Measurements from ENCODE around the gene POMT2.
"Not testable (repeated sequence)": the region's sequence is repeated elsewhere in the genome, so short reads cannot be mapped to it uniquely, and the experiment has no call there.

Gene POMT2

GRCh38 chr14:77301103-77301502 is 19.6 kb downstream of the POMT2 start:
- peak in 1 of 2 donors; percentile 30 for DNase-seq (ENCODE audit: low read depth in 2 of 2)

- no peak for DNase-seq (ENCODE audit: low read depth in 2 of 2)
Measured at GRCh38 chr14:77299771-77300170, 20.9 kb downstream of the POMT2 start.

- DNase-seq (ENCODE audit: low read depth in 2 of 2) = no peak
Measured at GRCh38 chr14:77296906-77297305, 23.8 kb downstream of the POMT2 start.

- DNase-seq (ENCODE audit: low read depth in 2 of 2) = no peak
Measured at GRCh38 chr14:77296155-77296554, 24.5 kb downstream of the POMT2 start.

- no peak for DNase-seq (ENCODE audit: low read depth in 2 of 2)
Measured at GRCh38 chr14:77290705-77291104, 30.0 kb downstream of the POMT2 start.

GRCh38 chr14:77286576-77286975 is 34.1 kb downstream of the POMT2 start:
- DNase-seq (ENCODE audit: low read depth in 2 of 2) = no peak

- no peak for DNase-seq (ENCODE audit: low read depth in 2 of 2)
Measured at GRCh38 chr14:77284466-77284865, 36.2 kb downstream of the POMT2 start.

- DNase-seq (ENCODE audit: low read depth in 2 of 2) = no peak
Measured at GRCh38 chr14:77284066-77284465, 36.6 kb downstream of the POMT2 start.

GRCh38 chr14:77281852-77282410 is 38.8 kb downstream of the POMT2 start:
- DNase-seq (ENCODE audit: low read depth in 2 of 2) = no peak

- not testable (repeated sequence) for DNase-seq (ENCODE audit: low read depth in 2 of 2)
Measured at GRCh38 chr14:77280921-77281320, 39.8 kb downstream of the POMT2 start.

- DNase-seq (ENCODE audit: low read depth in 2 of 2) = no peak
Measured at GRCh38 chr14:77279719-77280118, 41.0 kb downstream of the POMT2 start.

- no peak for DNase-seq (ENCODE audit: low read depth in 2 of 2)
Measured at GRCh38 chr14:77278461-77279230, 42.0 kb downstream of the POMT2 start.

GRCh38 chr14:77276959-77277358 is 43.7 kb downstream of the POMT2 start:
- DNase-seq (ENCODE audit: low read depth in 2 of 2) = no peak

GRCh38 chr14:77276295-77276935 is 44.3 kb downstream of the POMT2 start:
- DNase-seq (ENCODE audit: low read depth in 2 of 2) = no peak

GRCh38 chr14:77275601-77276017 is 45.1 kb downstream of the POMT2 start:
- DNase-seq (ENCODE audit: low read depth in 2 of 2) = no peak

- no peak for DNase-seq (ENCODE audit: low read depth in 2 of 2)
Measured at GRCh38 chr14:77275041-77275580, 45.6 kb downstream of the POMT2 start.

GRCh38 chr14:77273796-77274195 is 46.9 kb downstream of the POMT2 start:
- DNase-seq (ENCODE audit: low read depth in 2 of 2) = no peak

GRCh38 chr14:77272261-77272660 is 48.4 kb downstream of the POMT2 start:
- DNase-seq (ENCODE audit: low read depth in 2 of 2) = no peak

GRCh38 chr14:77271113-77271710 is 49.5 kb downstream of the POMT2 start, which contains the start of gene NGB:
NGB (minus strand) TSS chr14:77271206; CDS start chr14:77270937, 269 bp downstream.
- no peak for DNase-seq (ENCODE audit: low read depth in 2 of 2)

GRCh38 chr14:77270361-77271112 is 50.1 kb downstream of the POMT2 start:
- no peak for DNase-seq (ENCODE audit: low read depth in 2 of 2)

GRCh38 chr14:77268989-77269600 is 51.6 kb downstream of the POMT2 start:
- DNase-seq (ENCODE audit: low read depth in 2 of 2) = no peak
